K562 (cell line): Measurements from ENCODE around the gene LCA5L. TPM values are rescaled to one million over a fixed set of nuclear protein-coding genes. Genes with fewer than 3 reads are reported as not detected.

Experiments
- ATAC-seq: fragments of 200-7000 bp; cut with Tn5 transposase; 3 replicates; pipeline ENCODE4 v1.9.1; 2020; ENCODE audit warnings: moderate library complexity
- BruUV-seq: library from RNA; stranded (reverse); fragments of 400-500 nt; replicated peaks from 2 replicates; lab custom pipeline; 2021; lab: Mats Ljungman, UMichigan
- CTCF ChIA-PET: fragments of 300-600 bp; formaldehyde crosslinking; extraction: SDS; loops from one replicate; lab custom pipeline; 2021; ENCODE audit warnings: low intra/inter-chr PET ratio; lab: Yijun Ruan, JAX
- POLR2A ChIA-PET: fragments of 300-600, 350-650 bp; sonication (Branson Sonifier 250); formaldehyde crosslinking; extraction: SDS; loops from one replicate; lab custom pipeline; 2021; ENCODE audit warnings: antibody characterized with exemption, inconsistent platforms; lab: Yijun Ruan, JAX
- DNase-seq, 4 experiments: peaks; one replicate each; pipeline versions ENCODE4 v3.0.0 to v3.0.0-alpha.2; 2011 to 2018; ENCODE audit warnings: low spot score in 3 of 4, mixed read lengths in 3 of 4; ENCODE audit errors: extremely low read depth in 1 of 4
- FAIRE-seq: peaks from 2 replicates; lab custom pipeline; 2011; peaks lifted over from hg19 to GRCh38; lab: Jason Lieb, UNC
- H2AFZ ChIP-seq: 2 replicates; pipeline ENCODE4 v1.6.0; 2011; ENCODE audit warnings: low read depth, low read length, control low read depth, inconsistent platforms
- H3K27ac ChIP-seq: fragments of 200-600 bp; 3 replicates; pipeline ENCODE4 v1.8.0; 2011; ENCODE audit warnings: low read depth, mild to moderate bottlenecking, control low read depth, inconsistent platforms, low read length, moderate library complexity, mixed read lengths; ENCODE audit errors: extremely low read depth
- H3K27me3 ChIP-seq, 2 experiments: fragments of 300-600 bp in 1 of 2; 2 replicates in 1 of 2; 3 replicates in 1 of 2; pipeline versions ENCODE4 v1.6.0 to v1.8.0; 2011; ENCODE audit warnings: inconsistent platforms in 2 of 2, low read length in 2 of 2, mild to moderate bottlenecking in 1 of 2, mixed read lengths in 1 of 2, moderate library complexity in 1 of 2; ENCODE audit not compliant: control insufficient read depth in 2 of 2, insufficient read depth in 2 of 2
- H3K36me3 ChIP-seq: fragments of 300-600 bp; 3 replicates; pipeline ENCODE4 v1.8.0; 2011; ENCODE audit warnings: mild to moderate bottlenecking, low read length, inconsistent platforms; ENCODE audit not compliant: control insufficient read depth, insufficient read depth
- H3K4me1 ChIP-seq, 2 experiments: fragments of 200-600 bp in 1 of 2; replicated peaks in 1 of 2; 2 replicates in 1 of 2; 3 replicates in 1 of 2; pipeline versions ENCODE4 v1.5.1 to v1.8.0; 2011; ENCODE audit warnings: inconsistent platforms in 2 of 2, low read length in 2 of 2, mild to moderate bottlenecking in 1 of 2, mixed read lengths in 1 of 2, moderate library complexity in 1 of 2; ENCODE audit not compliant: control insufficient read depth in 2 of 2, insufficient read depth in 2 of 2
- H3K4me2 ChIP-seq: 2 replicates; pipeline ENCODE4 v1.6.1; 2011; ENCODE audit warnings: low read length, control low read depth, inconsistent platforms, mixed read lengths; ENCODE audit not compliant: insufficient read depth
- H3K4me3 ChIP-seq: fragments of 200-600 bp; sonication (generic), shearing (Covaris generic); 2 replicates; pipeline ENCODE4 v1.5.1; 2016; ENCODE audit warnings: control low read depth, inconsistent platforms
- H3K79me2 ChIP-seq: fragments of 200-600 bp; 3 replicates; pipeline ENCODE4 v1.8.0; 2011; ENCODE audit warnings: low read length, inconsistent platforms; ENCODE audit not compliant: control insufficient read depth, insufficient read depth
- H3K9ac ChIP-seq, 2 experiments: 2 replicates each; pipeline versions ENCODE4 v1.6.0 to v1.6.1; 2011; ENCODE audit warnings: low read depth in 2 of 2, low read length in 2 of 2, control low read depth in 1 of 2, inconsistent platforms in 1 of 2, mild to moderate bottlenecking in 1 of 2, mixed read lengths in 1 of 2; ENCODE audit not compliant: insufficient read depth in 1 of 2
- H3K9me1 ChIP-seq: one replicate; pipeline ENCODE4 v1.6.0; 2011; ENCODE audit warnings: inconsistent platforms, mild to moderate bottlenecking, low read length, moderate library complexity; ENCODE audit not compliant: control insufficient read depth, insufficient read depth
- H3K9me3 ChIP-seq: replicated peaks from 2 replicates; pipeline ENCODE4 v1.5.1; 2011; ENCODE audit warnings: low read depth, low read length, inconsistent platforms; ENCODE audit not compliant: control insufficient read depth, insufficient read depth
- H4K20me1 ChIP-seq: replicated peaks from 2 replicates; pipeline ENCODE4 v1.6.1; 2011; ENCODE audit warnings: low read length, inconsistent platforms, mixed read lengths; ENCODE audit not compliant: control insufficient read depth, insufficient read depth
- EGR1 ChIP-seq: fragments of 450-650 bp; conservative IDR thresholded peaks from 2 replicates; pipeline ENCODE4 v1.6.1; 2017; ENCODE audit warnings: mild to moderate bottlenecking
- ZBTB12 ChIP-seq: fragments of 250-450 bp; sonication (Bioruptor Pico); IDR thresholded peaks from 2 replicates; pipeline ENCODE4 v1.4.0; 2020
- ZNF668 ChIP-seq: fragments of 250-450 bp; sonication (Bioruptor Pico); IDR thresholded peaks from 2 replicates; pipeline ENCODE4 v1.8.0; 2022; ENCODE audit warnings: mild to moderate bottlenecking, inconsistent platforms
- ZNF695 ChIP-seq: fragments of 450-650 bp; formaldehyde crosslinking; IDR thresholded peaks from 2 replicates; pipeline ENCODE4 v1.4.0; 2020; ENCODE audit warnings: mild to moderate bottlenecking, moderate library complexity
- WGBS: fragments of 100-300 bp; shearing (Covaris generic); methylation state at CpG from one replicate; pipeline ENCODE4 v1.1.6; 2016; ENCODE audit warnings: low coverage, mixed read lengths; ENCODE audit not compliant: insufficient coverage; ENCODE audit errors: missing lambda C conversion rate; 5-methylcytosine and 5-hydroxymethylcytosine counted together
- in situ Hi-C: fragments of 300-500 bp; cut with MboI; formaldehyde crosslinking; loops from 4 replicates; pipeline ENCODE4 v1.15.0; 2018; ENCODE audit warnings: inconsistent platforms, mixed read lengths
- intact Hi-C: fragments of 100-400 bp; cut with micrococcal nuclease; formaldehyde crosslinking; loops from 2 replicates; pipeline ENCODE4 v1.14.2; 2022
- polyA plus RNA-seq, 8 experiments: library from polyadenylated mRNA; depleted of rRNA in 4 of 8; stranded (reverse) in 5 of 8; unstranded in 3 of 8; fragments of >200 nt; fragmentation: Nextera tagmentation in 2 of 8; fragmentation: Illumina TruSeq in 1 of 8; extraction: Ambion mirVana in 2 of 8; extraction: Trizol in 1 of 8; gene quantifications; 2 replicates each; pipeline versions ENCODE4 v1.2.1 to v1.2.3, GENCODE V29; 2011 to 2014; ENCODE audit warnings: inconsistent platforms in 1 of 8, missing spikeins in 1 of 8
- total RNA-seq, 7 experiments: library from RNA; depleted of rRNA in 6 of 7; stranded (reverse); fragments of >200 nt in 6 of 7; fragmentation: Illumina TruSeq in 2 of 7; extraction: Trizol in 2 of 7; gene quantifications; 2 replicates each; pipeline versions ENCODE4 v1.2.1 to v1.2.3, GENCODE V29; 2011 to 2021; ENCODE audit warnings: low replicate concordance in 1 of 7

LCA5L gene
- total and polyA plus RNA-seq, 9 of the 15 experiments (the other 6 are each of a cell fraction or from before 2014, with no cell fraction given): 1.8 to 4.9 (median 3.8) TPM

- H3K27ac ChIP-seq: no peak overlapping the region
Measured at GRCh38 chr21:39386194-39386593, 59.4 kb downstream of the LCA5L start.

More at GRCh38 chr21:39386194-39386593, 59.4 kb downstream of the LCA5L start:
- no peak overlapping the region for H3K4me3 ChIP-seq
- H3K9me1 ChIP-seq: no peaks in the 10 kb centered on the region
- no peak for DNase-seq
- BruUV-seq: no TSS peak
- no peak overlapping the region for H2AFZ ChIP-seq
- ATAC-seq: no peak
- CTCF ChIA-PET: no interaction called here
- no peaks in the 10 kb centered on the region for H3K27me3 ChIP-seq
- in situ Hi-C loops: loop anchor here (5.0 kb wide), 2 partner anchors 51 to 69 kb away; no protein-coding TSS in a partner anchor
- TF ChIP-seq EGR1 (peak; percentile 58), ZNF668 (CRISPR knock-in tag) (no peak), ZNF695 (no peak), ZBTB12 (CRISPR knock-in tag) (no peak)
- intact Hi-C loops: loop anchor here (5.0 kb wide), 1 partner anchor 204 kb away; the partner anchor contains the start of gene PSMG1
- no peaks in the 10 kb centered on the region for H3K9me3 ChIP-seq
- peak overlapping the region in 1 of 2 experiments; percentile 23; a peak in 1 of 4 replicates for H3K9ac ChIP-seq
- H4K20me1 ChIP-seq: no peaks in the 10 kb centered on the region; the same call in 1 of the 2 replicates
- no peak overlapping the region for H3K4me2 ChIP-seq
- POLR2A ChIA-PET: interaction anchor here (0.6 to 1.8 kb wide), 2 partner anchors 16 to 39 kb away, joined by 3 to 7 read pairs; no protein-coding TSS in a partner anchor
- FAIRE-seq: no peak
- H3K36me3 ChIP-seq: peaks cover 11% of the 10 kb centered on the region; the same call in 1 of the 3 replicates
- WGBS: 93% methylated on average over 13 of the region's 13 CpGs
- peaks cover 16 to 34% of the 10 kb centered on the region in 2 experiments for H3K4me1 ChIP-seq
- H3K79me2 ChIP-seq: peaks cover 44% of the 10 kb centered on the region
